Stimulated activated CD4-positive, alpha-beta T cell treated with anti-CD3 and anti-CD28 coated beads, TNF-alpha, amount 100 ng/mL, for 1 hour (primary cell): ENCODE results near the gene MUS81.
"Not testable (repeated sequence)": the region's sequence is repeated elsewhere in the genome, so short reads cannot be mapped to it uniquely, and the experiment has no call there.

ENCODE experiments used
- DNase-seq, 3 donors: peaks; one replicate each; pipeline ENCODE4 v3.0.0-alpha.2; 2020; ENCODE audit warnings: low read depth in 3 of 3, low spot score in 1 of 3

Gene MUS81

DNA sequence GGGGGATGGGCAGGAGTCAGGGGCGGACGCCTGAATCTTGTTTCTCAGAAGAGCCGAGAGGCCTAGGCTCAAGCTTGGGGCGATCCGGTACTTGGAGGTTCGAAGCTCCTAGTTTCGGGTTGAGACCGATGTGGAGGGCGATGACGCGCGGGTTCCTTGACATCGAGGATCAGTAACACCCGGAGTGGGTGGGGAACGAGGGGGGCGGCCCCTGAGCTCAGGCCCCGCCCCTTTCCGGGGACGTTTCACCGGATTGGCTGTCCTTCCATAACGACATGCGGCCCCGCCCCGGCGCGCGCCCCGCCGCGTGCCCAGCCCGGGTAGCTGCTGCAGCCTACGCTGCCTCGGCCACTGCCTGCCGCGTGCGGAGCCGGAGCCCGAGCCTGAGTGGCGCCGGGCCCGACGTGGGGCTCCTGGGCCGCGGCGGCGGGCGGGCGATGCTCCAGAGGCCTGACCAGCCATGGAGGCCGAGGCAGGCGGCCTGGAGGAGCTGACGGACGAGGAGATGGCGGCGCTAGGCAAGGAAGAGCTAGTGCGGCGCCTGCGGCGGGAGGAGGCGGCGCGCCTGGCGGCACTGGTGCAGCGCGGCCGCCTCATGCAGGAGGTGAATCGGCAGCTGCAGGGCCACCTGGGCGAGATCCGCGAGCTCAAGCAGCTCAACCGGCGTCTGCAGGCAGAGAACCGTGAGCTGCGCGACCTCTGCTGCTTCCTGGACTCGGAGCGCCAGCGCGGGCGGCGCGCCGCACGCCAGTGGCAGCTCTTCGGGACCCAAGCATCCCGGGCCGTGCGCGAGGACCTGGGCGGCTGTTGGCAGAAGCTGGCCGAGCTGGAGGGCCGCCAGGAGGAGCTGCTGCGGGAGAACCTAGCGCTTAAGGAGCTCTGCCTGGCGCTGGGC lies 30.3 kb downstream of the MUS81 start, which contains the start of gene CCDC85B:
Gene CCDC85B, plus strand, starts transcription at position 350 of the 895 bp plus-strand sequence. Its CDS starts 111 bp downstream, at position 461.
- peak; percentile 94 to 98 (median 98) for DNase-seq

DNA sequence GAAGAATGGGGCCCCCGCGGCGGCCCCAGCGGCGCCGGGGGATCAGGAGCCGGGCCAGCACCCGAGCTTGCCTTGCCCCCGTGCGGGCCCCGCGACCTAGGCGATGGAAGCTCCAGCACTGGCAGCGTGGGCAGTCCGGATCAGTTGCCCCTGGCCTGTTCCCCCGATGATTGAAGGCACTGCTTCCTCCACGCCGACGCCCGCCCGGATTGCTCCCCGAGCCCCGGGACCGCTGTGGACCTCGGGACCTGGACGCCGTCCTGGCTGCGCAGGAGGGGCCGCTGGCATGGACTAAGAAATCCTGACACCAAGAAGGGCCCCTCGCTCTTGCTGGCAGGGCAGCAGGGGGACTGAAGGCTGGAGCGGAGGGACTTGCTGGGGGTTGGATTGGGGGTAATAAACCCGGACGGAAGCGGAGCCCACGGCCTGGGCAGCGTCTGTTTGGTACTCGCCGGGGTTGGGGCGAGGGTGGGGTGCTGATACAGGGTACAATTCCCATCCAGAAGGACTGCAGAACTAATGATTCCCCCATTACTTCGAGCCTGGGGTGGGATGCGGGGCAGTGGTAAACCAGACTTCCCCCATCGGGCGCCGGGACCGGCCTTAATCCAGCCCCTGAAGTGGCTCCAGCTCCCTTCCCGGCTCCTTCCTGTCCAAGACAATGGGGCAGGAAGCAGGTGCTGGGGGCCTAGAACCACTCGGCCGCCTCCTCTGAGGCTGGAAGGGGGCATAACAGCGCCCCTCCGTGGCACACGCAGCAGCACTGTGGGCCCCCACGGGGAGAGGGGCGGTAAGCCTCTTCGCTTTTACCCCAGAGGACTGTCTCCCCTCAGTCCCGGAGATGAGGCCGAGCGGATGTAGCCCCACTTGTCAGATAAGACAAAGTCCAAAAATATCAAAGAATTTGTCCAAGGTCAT lies 31.2 kb downstream of the MUS81 start:
- peak in 1 of 3 donors; percentile 29 for DNase-seq

DNA sequence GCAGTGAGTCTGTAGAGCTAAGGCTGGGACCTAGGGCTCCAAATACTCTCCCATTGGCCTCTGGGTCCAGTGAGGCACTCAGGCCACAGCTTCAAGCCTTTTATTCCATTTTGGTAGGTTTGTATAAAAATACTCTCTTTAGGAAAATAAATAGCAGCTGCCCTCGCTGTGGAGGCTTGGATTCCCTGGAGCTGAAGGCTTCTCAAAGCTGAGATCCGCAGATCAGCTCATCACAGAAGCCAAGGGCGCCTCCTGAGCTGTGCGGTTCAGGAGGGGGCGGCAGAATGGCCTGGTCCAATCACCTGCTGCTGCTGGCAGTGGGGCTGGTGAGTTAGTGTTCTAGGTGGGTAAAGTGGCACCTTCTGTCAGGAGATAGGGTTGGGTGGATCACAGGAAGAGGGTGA lies 31.9 kb downstream of the MUS81 start:
- not testable (repeated sequence) for DNase-seq

DNA sequence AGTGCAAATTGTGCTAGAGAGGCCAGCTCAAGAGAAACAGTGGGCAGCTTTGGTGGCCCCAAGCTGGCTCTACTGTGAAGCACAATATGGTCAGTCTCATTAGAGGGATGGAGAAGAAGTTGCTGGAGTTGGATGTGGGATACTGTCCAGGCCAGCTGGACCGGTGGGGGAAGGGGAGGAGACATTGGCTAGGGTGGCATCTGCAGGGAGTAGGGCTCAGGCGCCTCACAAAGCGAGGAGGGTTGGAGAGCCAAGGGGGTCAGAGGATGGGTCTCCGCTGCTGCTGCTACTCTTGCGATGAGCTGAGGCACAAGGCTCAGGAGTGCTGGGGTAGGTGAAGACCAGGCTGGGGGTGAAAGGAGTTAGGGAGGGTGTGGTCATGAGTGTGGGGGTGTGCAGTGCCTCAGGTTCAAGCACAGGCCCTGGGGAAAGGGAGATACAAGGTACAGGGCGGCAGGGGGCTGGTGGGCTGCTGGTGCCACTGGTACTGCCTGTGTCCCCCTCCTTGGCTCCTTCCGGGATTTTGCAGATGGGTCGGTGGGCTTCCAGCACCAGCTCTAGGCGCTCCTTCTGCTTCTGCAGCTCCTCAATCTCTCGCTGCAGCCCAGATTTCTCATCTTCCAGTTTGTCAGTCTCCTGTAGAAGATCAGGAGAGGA lies 32.6 kb downstream of the MUS81 start:
- no peak for DNase-seq

DNA sequence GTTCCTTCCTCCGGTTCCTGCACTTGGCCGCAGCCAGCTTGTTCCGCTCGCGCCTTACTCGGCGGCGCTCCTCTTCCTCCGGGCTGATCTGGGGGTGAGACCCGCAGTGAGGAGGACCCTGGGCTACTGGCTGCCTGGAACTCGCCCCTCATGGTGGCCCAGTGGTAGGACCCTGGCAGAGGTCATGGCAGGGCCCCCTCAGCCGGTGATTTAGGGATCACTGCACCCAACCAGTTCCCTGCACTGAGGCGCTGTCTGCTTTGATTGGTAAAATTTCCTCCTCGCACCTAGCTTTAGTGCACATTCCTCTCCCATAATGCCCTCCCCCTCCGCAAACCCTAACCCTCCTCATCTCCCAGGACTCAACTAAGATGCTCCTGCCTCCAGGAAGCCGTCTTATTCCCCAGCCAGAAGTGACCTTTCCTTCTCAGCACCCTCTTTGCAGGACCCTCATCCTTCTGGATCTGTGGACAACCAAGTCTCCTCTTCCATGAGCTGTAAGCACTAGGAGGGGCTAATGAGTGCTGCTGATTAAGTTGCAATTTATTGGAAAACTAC lies 33.9 kb downstream of the MUS81 start:
- DNase-seq, result no peak

DNA sequence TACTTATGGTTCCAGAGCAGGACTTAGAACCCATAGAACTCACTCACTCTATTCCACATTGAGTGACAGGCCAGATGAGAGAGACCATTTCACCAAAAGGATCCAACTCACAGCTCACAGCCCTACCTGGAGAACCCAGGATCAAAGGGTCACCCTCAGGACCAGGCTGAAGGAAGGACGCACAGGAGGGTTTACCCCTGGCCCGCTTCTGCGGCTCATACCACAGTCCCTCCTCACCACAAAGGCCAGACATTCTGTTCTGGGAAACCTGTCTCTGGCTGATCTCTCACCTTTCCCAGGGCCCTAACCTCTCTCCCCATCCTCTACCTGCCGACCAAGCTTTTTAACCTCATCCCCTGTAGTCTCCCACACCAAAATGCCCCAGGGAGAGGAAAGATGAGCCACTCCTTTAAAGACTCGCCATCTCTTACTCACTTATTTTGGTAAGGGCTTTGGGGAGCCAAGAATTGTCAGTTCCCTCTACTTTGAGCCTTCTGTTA lies 35.3 kb downstream of the MUS81 start:
- DNase-seq, result no peak

DNA sequence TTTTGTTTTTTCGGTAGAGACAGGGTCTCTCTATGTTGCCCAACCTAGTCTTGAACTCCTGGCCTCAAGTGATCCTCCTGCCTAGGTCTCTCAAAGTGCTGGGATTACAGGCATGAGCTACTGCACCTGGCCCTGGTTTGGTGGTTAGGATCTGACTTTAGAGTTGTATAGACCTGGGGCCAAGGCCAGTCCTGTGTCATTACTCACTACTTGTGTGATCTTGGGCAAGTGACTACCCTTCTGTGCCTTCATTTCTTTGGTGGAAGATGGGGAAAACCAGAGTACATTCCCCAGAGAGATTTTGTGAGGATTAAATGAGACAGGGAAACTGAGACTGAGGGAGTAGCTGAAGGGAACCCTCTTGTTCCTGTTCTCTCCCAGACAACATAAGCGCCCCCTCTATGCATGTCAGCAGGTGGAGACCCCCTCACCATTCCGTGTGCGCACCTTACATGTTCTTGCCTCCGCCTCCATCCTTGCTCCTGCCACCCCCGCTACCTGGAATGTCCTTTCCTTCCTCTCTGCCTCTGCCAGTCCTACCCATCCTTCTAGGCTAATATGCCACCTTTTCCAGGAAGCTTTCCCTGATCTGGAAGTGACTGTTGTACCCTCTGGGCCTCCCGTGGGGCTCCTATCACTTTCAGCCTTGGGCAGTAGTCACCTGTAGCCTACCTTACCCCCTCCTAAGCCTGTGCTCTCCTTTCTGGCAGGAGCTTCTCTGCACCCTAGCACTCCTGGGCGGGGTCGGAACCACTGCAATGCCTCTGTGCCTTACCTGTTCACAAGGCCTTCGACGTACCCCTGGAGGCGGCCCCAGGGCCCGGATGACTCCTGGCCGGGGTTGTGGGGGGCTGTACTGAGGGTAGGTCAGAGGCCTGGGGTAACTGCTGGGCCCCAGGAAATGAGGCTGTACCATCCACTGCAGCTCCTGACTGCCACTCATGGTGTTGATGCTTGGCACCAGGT lies 36.1 kb downstream of the MUS81 start:
- no peak for DNase-seq

DNA sequence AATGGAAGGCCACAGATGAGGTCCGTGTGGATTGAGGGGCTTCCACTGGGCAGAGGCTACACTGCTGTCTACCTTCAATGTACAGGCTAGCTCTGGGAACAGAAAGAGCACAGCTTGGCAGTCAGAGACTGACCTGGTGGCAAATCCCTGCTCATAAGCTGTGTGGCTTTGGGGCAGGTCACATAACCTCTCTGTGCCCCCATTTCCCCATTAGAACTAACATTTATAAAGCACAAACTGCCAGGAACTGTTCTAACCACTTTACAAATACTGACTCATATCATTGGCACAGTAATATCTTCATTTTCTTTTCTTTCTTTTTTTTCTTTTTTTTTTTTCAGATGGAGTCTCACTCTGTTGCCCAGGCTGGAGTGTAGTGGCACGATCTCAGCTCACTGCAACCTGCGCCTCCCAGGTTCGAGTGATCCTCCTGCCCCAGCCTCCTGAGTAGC lies 36.8 kb downstream of the MUS81 start:
- DNase-seq, result no peak

DNA sequence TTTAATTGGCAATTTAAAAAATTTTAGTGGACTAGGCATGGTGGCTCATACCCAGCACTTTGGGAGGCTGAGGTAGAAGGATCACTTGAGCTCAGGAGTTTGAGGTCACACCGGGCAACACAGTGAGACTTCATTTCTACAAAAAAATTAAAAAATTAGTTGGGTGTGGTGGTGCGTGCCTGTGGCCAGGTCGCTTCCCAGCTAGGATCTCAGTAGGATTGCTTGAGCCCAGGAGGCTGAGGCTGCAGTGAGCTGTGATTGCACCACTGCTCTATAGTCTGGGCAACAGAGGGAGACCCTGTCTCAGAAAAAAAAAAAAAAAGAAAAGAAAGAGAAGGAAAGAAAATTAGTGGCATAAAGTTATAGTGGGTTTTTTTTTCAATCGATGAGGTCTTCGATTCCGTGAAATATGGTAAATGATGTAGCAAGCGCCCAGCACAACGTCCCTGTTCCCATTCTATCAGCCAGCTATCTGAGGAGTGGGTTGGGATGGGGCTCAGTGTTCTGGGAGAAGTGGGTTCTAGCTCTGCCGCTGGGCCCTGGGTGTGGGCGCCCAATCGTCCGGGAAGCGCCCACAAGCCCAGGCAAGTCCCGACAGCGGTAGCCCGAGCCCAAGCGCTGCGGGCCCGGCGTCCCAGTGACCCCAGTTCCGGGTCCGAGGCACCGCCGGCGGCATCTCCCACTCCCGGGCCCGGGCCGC lies 38.6 kb downstream of the MUS81 start:
- no peak for DNase-seq

DNA sequence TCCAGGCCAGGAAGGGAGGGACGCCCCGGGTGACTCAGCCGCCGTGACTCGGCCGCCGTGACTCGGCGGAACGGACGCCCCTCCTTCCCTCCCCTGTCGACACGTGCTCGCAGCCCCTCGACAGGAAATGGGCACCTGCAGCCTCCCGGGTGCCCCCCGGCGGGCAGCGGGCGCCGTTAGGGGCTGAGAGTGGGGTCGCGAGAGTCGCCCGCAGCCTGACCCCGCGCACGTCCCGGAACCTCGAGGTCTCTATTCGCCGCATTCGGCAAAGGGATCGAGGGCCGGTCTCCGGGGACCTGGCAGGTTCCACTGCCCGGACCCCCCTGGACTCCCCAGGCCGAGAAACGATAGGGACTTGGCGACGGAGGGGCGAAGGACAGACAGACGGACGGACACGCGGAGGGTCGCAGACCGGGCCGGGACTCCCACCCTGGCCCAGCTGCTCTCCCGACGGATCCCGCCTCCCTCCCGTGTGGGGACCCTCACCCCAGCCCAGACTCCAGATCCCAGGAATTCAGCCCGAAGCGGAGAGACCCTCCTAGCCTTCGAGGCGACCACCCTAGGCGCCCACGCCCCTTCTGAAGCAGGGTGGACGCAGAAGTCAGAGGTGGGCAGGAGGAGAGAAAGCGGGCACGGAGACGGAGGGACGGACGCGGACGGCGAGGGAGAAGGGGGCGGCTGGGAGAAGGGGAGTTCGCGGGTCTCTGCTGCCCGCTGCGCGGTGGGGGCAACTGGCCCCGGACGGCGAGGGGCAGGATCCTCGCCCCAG lies 39.3 kb downstream of the MUS81 start:
- DNase-seq, result peak in 2 of 3 donors; percentile 37 to 68

DNA sequence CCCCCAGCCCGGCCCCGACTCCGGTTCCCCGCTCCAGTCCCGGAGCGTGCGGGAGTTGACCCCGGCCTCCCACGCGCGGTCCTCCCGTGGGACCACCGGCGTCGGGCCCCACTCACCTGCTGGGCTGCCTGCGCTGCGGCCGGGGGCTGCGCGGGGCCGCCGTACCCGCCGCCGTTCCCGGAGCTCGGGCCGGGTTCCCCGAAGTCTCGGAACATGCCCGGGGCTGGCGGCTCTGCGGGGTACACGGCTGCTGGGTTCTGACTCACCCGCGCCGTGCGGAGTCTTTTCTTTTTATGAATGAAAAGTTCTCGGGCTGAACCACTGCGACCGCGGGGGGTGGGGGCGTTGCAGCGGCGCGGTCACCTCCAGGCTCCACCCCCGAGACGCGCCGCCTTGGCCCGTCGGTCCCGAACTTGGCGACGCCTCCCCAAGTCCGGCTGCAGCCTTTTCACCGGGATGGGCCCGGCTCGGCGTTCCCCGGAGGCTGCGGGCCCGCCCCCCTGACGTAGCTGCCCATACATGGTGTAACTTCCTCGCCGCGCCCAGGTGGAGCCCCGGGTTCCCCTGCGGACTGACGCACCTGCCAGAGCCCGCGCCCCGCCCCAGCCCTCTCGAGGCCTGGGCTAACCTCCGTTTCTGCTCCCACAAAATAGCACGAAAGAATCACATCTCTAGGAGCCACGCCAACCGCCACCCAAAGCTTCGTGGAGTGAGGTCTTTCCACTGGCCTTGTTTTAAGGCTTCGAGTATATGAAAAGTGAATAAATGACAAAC lies 40.1 kb downstream of the MUS81 start, which contains the start of gene FOSL1:
Gene FOSL1, minus strand, starts transcription at position 264 of the 774 bp plus-strand sequence. Its CDS starts 49 bp downstream, at position 215.
- peak; percentile 80 to 84 (median 82) for DNase-seq

DNA sequence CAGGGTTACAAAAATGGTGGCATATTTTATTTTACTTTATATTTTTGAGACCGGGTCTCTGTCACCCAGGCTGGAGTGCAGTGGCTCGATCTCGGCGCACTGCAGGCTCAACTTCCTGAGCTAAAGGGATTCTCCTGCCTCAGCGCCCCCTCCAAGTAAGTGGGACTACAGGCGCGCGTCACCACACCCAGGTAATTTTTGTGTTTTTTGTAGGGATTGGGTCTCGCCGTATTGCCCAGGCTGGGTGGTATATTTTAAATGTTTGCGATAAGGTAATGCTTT lies 40.6 kb downstream of the MUS81 start:
- DNase-seq, result no peak

DNA sequence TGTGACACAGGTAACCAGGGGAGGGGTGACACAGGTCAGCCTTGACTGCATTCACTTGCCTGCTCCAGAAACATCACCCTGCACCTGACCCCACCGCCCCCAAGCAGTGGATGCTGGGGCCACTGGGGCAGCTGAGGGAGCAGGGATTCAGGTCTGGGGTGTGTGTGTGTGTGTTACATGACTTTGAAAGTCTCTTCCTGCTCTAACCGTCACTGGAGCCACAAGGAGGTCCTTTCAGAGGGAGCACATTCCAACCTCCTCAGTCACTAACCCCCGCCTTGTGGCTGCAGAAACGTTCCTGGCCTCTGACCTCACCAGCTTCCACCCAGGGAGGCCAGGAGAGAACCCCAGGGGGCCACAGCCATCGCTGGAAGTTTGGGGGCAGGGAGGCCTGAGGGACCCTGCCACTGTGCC lies 42.8 kb downstream of the MUS81 start:
- DNase-seq, result no peak

DNA sequence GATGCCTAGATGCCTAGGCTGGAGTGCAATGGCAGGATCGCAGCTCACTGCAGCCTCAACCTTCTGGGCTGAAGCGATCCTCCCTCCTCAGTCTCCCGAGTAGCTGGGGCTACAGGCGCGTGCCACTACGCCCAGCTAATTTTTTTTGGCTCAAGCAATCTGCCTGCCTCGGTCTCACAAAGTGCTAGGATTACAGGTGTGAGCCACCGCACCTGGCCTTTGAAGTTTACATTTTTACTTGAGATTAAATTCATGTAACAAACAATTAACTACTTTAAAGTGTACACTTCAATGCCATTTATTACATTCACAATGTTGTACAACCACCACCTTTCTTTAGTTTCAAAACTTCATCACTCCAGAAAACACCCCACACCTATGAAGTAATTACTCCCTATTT lies 43.5 kb downstream of the MUS81 start:
- no peak for DNase-seq

DNA sequence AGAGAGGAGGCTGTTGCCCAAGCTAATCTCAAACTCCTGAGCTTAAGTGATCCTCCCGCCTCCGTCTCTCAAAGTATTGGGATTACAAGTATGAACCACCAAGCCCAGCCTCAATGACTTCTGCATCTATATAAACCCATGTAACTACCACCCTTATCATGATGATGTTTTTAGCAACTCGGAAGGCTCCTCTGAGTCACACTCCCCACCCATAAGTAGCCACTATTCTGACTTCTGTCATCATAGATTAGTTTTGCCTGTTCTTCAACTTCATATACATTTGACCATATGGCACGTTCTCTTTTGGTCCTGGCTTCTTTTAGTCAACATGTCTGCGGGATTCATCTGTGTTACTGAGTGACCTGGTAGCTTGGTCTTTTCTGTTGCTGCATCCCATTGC lies 46.4 kb downstream of the MUS81 start:
- no peak for DNase-seq

DNA sequence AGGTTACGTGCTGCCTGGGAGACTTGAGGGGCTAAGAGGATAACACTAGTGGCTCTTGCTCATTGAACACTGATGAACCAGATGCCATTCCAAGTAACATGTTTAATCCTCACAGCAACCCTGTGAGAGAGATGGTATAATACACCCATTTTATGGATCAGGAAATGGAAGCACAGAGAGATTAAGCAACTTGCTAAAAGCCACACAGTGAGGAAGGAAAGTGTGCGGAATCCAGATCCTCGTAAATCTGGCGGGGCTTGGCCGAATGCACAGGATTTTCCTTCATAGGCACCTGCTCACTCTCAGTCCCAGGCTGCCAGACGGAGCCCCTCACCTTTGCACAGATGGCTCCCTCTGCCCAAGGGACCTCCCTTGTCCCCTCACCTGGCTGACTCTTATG lies 47.6 kb downstream of the MUS81 start:
- DNase-seq, result no peak
